Measurements from ENCODE around the gene TRPV5.

The TRPV5 gene

GRCh38 chr7:142870566-142871259 lies 62.8 kb downstream of the TRPV5 start:
- DNase-seq (ENCODE audit: low read depth), result no peak

- DNase-seq (ENCODE audit: low read depth), result no peak
Observed at GRCh38 chr7:142870147-142870559, 63.4 kb downstream of the TRPV5 start.

- no peak for DNase-seq (ENCODE audit: low read depth)
Observed at GRCh38 chr7:142869434-142869833, 64.1 kb downstream of the TRPV5 start.

GRCh38 chr7:142868986-142869415 lies 64.5 kb downstream of the TRPV5 start:
- DNase-seq (ENCODE audit: low read depth), result no peak

- DNase-seq (ENCODE audit: low read depth), result no peak
Observed at GRCh38 chr7:142868188-142868985, 65.2 kb downstream of the TRPV5 start.

- DNase-seq (ENCODE audit: low read depth), result no peak
Observed at GRCh38 chr7:142867398-142868187, 66.0 kb downstream of the TRPV5 start.

GRCh38 chr7:142867097-142867378 lies 66.5 kb downstream of the TRPV5 start:
- no peak for DNase-seq (ENCODE audit: low read depth)

GRCh38 chr7:142866361-142867096 lies 67.0 kb downstream of the TRPV5 start:
- no peak for DNase-seq (ENCODE audit: low read depth)

- DNase-seq (ENCODE audit: low read depth), result no peak
Observed at GRCh38 chr7:142865766-142866165, 67.8 kb downstream of the TRPV5 start.

GRCh38 chr7:142864980-142865747 lies 68.4 kb downstream of the TRPV5 start:
- DNase-seq (ENCODE audit: low read depth), result no peak

- no peak for DNase-seq (ENCODE audit: low read depth)
Observed at GRCh38 chr7:142863891-142864685, 69.5 kb downstream of the TRPV5 start.

GRCh38 chr7:142862786-142863400 lies 70.7 kb downstream of the TRPV5 start:
- DNase-seq (ENCODE audit: low read depth), result no peak

- no peak for DNase-seq (ENCODE audit: low read depth)
Observed at GRCh38 chr7:142862351-142862750, 71.2 kb downstream of the TRPV5 start.

- no peak for DNase-seq (ENCODE audit: low read depth)
Observed at GRCh38 chr7:142860968-142861367, 72.6 kb downstream of the TRPV5 start.

- no peak for DNase-seq (ENCODE audit: low read depth)
Observed at GRCh38 chr7:142859829-142860228, 73.7 kb downstream of the TRPV5 start.

- DNase-seq (ENCODE audit: low read depth), result no peak
Observed at GRCh38 chr7:142859411-142859810, 74.1 kb downstream of the TRPV5 start.

Data from activated T-cell treated with anti-CD3 and anti-CD28 coated beads for 24 hours (primary cell).